ENCODE data around the gene SUSD5. TPM values are rescaled to one million over a fixed set of nuclear protein-coding genes. Genes with fewer than 3 reads are reported as not detected.

The SUSD5 gene
- total and polyA plus RNA-seq, 2 of the 4 experiments (the other 2 are of a cell fraction): 1.4 to 2.9 TPM

GRCh38 chr3:33122991-33123390, 95.6 kb downstream of the SUSD5 start:
- peaks cover 18 to 41% of the 10 kb centered on the region in 2 experiments; a peak in 3 of 4 replicates for H3K79me1 ChIP-seq (ENCODE audit: low read depth in 1 of 2, low read length in 2 of 2)
- H3K4ac ChIP-seq (ENCODE audit: low read depth, low read length): no peak overlapping the region
- no peak for TF ChIP-seq CTCF (conservative IDR thresholded peaks at IDR 0.05; ENCODE audit: low read depth, low read length)
- TF ChIP-seq FOS (IDR thresholded peaks at IDR 0.05; ENCODE audit: low read depth, low read length): no peak
- TF ChIP-seq RCOR1 (IDR thresholded peaks at IDR 0.05; ENCODE audit: insufficient replicate concordance, low read length): no peak
- TF ChIP-seq MAZ (IDR thresholded peaks at IDR 0.05; ENCODE audit: borderline replicate concordance, low read depth, low read length): no peak
- no peak for TF ChIP-seq ELK1 (IDR thresholded peaks at IDR 0.05; ENCODE audit: borderline replicate concordance, low read depth, low read length)
- TF ChIP-seq CHD1 (IDR thresholded peaks at IDR 0.05; ENCODE audit: low read depth, low read length): no peak
- no peak for TF ChIP-seq BHLHE40 (IDR thresholded peaks at IDR 0.05; ENCODE audit: low read depth, low read length)
- no peak overlapping the region for H2BK5ac ChIP-seq (ENCODE audit: low read depth, low read length, poor library complexity, severe bottlenecking)
- H3K4me2 ChIP-seq (ENCODE audit: low read depth, low read length): no peak overlapping the region
- no peak overlapping the region for H3K9ac ChIP-seq (ENCODE audit: low read depth, low read length)
- no peak overlapping the region for H3K23ac ChIP-seq (ENCODE audit: low read depth, low read length)
- H3K36me3 ChIP-seq (ENCODE audit: control insufficient read depth, insufficient read depth, low read length): peaks cover 23% of the 10 kb centered on the region
- H3K27ac ChIP-seq (ENCODE audit: insufficient read depth, low read length): no peak overlapping the region
- H2BK15ac ChIP-seq (ENCODE audit: low read depth, low read length): no peak overlapping the region
- ChIA-PET POLR2A (ENCODE audit: unreplicated experiment) (no interaction called here), CTCF (interaction anchor here (0.6 to 0.7 kb wide), 2 partner anchors 242 to 578 kb away, joined by 3 read pairs; no protein-coding TSS in a partner anchor)
- H2AK5ac ChIP-seq (ENCODE audit: low read depth, low read length): no peak overlapping the region
- H3K4me3 ChIP-seq (ENCODE audit: insufficient read depth, low read depth, low read length): no peak overlapping the region
- no peak overlapping the region for H2BK20ac ChIP-seq (ENCODE audit: low read depth, low read length)
- H4K8ac ChIP-seq (ENCODE audit: low read depth in 2 of 2, low read length in 2 of 2): no peak overlapping the region
- dilution Hi-C loops (cut with HindIII; ENCODE audit: low sequenced_read_pairs, unreplicated experiment): no loop called here
- peaks cover 7% of the 10 kb centered on the region for H3K9me1 ChIP-seq (ENCODE audit: insufficient read depth, low read length)
- in situ Hi-C loops (cut with MboI; ENCODE audit: low sequenced_read_pairs): no loop called here
- H4K20me1 ChIP-seq (ENCODE audit: insufficient read depth, low read length): no peaks in the 10 kb centered on the region
- intact Hi-C loops (cut with micrococcal nuclease): no loop called here
- no TSS peak for BruUV-seq (replicated peaks)
- WGBS, 2 experiments (ENCODE audit: extremely low coverage in 2 of 2, insufficient read length in 1 of 2): no CpG with 5 or more reads among the region's 5 CpGs
- no peak overlapping the region for H3K18ac ChIP-seq (ENCODE audit: low read depth, low read length)
- H2AK9ac ChIP-seq (replicated peaks; ENCODE audit: low read depth, low read length, poor library complexity): no peak overlapping the region
- no peak overlapping the region for H3K56ac ChIP-seq (ENCODE audit: extremely low read depth, insufficient read depth, low read length)
- no peaks in the 10 kb centered on the region for H3K4me1 ChIP-seq (ENCODE audit: control insufficient read depth, insufficient read depth, low read length)
- H3K9me3 ChIP-seq (ENCODE audit: control insufficient read depth, insufficient read depth, low read length): no peaks in the 10 kb centered on the region
- no peaks in the 10 kb centered on the region for H3K27me3 ChIP-seq (ENCODE audit: control insufficient read depth, insufficient read depth, low read length)
- no peak overlapping the region for H2AFZ ChIP-seq (replicated peaks; ENCODE audit: low read length, poor library complexity)
- H4K91ac ChIP-seq (ENCODE audit: insufficient read depth, low read depth, low read length): no peak overlapping the region
- H4K5ac ChIP-seq (ENCODE audit: low read depth, low read length): no peak overlapping the region
- DNase-seq (no peak), ATAC-seq (ENCODE audit: low read depth) (no peak)
- H3K14ac ChIP-seq (replicated peaks; ENCODE audit: low read depth, low read length): no peak overlapping the region
- no peak overlapping the region for H2BK120ac ChIP-seq (ENCODE audit: low read depth, low read length)

Measured in IMR-90 (cell line).